Testis (tissue), 3 donors: Measurements from ENCODE around the gene PTGS1. TPM values are rescaled to one million over a fixed set of nuclear protein-coding genes. Genes with fewer than 3 reads are reported as not detected.

Source experiments
- DNase-seq: peaks from one replicate; pipeline ENCODE4 v3.0.0-alpha.2; 2019
- H3K27ac ChIP-seq, 2 donors: fragments of 200-600 bp; sonication (generic); one replicate each; pipeline ENCODE4 v1.5.1; 2019
- H3K27me3 ChIP-seq: fragments of 200-600 bp; sonication (generic); one replicate; pipeline ENCODE4 v1.5.1; 2019
- H3K36me3 ChIP-seq: fragments of 200-600 bp; sonication (generic); one replicate; pipeline ENCODE4 v1.5.1; 2017; ENCODE audit warnings: low read depth; ENCODE audit errors: missing control alignments
- H3K4me1 ChIP-seq: fragments of 200-600 bp; sonication (generic); one replicate; pipeline ENCODE4 v1.5.1; 2019
- H3K4me3 ChIP-seq, 2 donors: fragments of 200-600 bp; sonication (generic); one replicate each; pipeline ENCODE4 v1.5.1; 2017 to 2019
- H3K9me3 ChIP-seq: fragments of 200-600 bp; sonication (generic); one replicate; pipeline ENCODE4 v1.5.1; 2017
- CTCF ChIP-seq, 3 experiments: fragments of 450-650 bp in 2 of 3; fragments of 200-600 bp in 1 of 3; sonication (generic) in 1 of 3; IDR thresholded peaks; one replicate each; pipeline ENCODE4 v1.5.1; 2016 to 2019; ENCODE audit warnings: antibody characterized with exemption in 3 of 3, mild to moderate bottlenecking in 2 of 3, moderate library complexity in 1 of 3
- POLR2A ChIP-seq: fragments of 450-650 bp; IDR thresholded peaks from one replicate; pipeline ENCODE4 v1.6.1; 2017; ENCODE audit warnings: antibody characterized with exemption, mild to moderate bottlenecking, moderate library complexity
- WGBS, 2 donors: methylation state at CpG; one replicate each; pipeline ENCODE4 v1.1.5; 2018; 5-methylcytosine and 5-hydroxymethylcytosine counted together
- intact Hi-C: fragments of 100-400 bp; cut with DNase I; formaldehyde crosslinking; loops from one replicate; pipeline ENCODE4 v1.15.1; 2023; ENCODE audit warnings: low total_unique reads
- polyA plus RNA-seq: library from polyadenylated mRNA; stranded (reverse); fragments of 350-450 nt; fragmentation: Illumina TruSeq; extraction: RNeasy Lipid Tissue Mini Kit (QIAGEN cat#74804); gene quantifications from one replicate; pipeline ENCODE4 v1.2.3, GENCODE V29; 2014; ENCODE audit warnings: low read depth, low replicate concordance; ENCODE audit not compliant: insufficient read depth
- total RNA-seq, 2 donors: library from RNA; depleted of rRNA; stranded (reverse); fragments of >200 nt; gene quantifications; one replicate each; pipeline ENCODE4 v1.2.3, GENCODE V29; 2016

Gene PTGS1
- total and polyA plus RNA-seq, 3 donors from 2014 or later = 0.93 to 10.1 (median 1.1) TPM

GRCh38 chr9:122381206-122381950 lies 10.6 kb downstream of the PTGS1 start:
- WGBS, 2 donors = 96% methylated on average over 14 of the region's 14 CpGs
- Histone ChIP-seq H3K27me3 (no peaks in the 10 kb centered on the region), H3K4me1 (peaks cover 2% of the 10 kb centered on the region), H3K36me3 (no peaks in the 10 kb centered on the region), H3K9me3 (no peaks in the 10 kb centered on the region), H3K27ac (no peak overlapping the region), H3K4me3 (no peak overlapping the region)
- TF ChIP-seq CTCF (IDR thresholded peaks at IDR 0.05) (no peak), POLR2A (no peak)
- intact Hi-C loops = no loop called here
- DNase-seq = no peak

GRCh38 chr9:122382901-122383850 lies 12.4 kb downstream of the PTGS1 start:
- no peaks in the 10 kb centered on the region for H3K36me3 ChIP-seq
- no peaks in the 10 kb centered on the region for H3K4me1 ChIP-seq
- TF ChIP-seq POLR2A (no peak), CTCF (IDR thresholded peaks at IDR 0.05) (no peak)
- intact Hi-C loops = no loop called here
- DNase-seq = no peak
- 68 to 80% methylated on average over 4 to 16 of the region's 16 CpGs for WGBS, 2 donors
- H3K4me3 ChIP-seq = no peak overlapping the region
- no peaks in the 10 kb centered on the region for H3K27me3 ChIP-seq
- no peaks in the 10 kb centered on the region for H3K9me3 ChIP-seq
- H3K27ac ChIP-seq = no peak overlapping the region

- Histone ChIP-seq H3K27ac (no peak overlapping the region), H3K4me3 (no peak overlapping the region), H3K9me3 (no peaks in the 10 kb centered on the region), H3K36me3 (no peaks in the 10 kb centered on the region), H3K27me3 (no peaks in the 10 kb centered on the region), H3K4me1 (no peaks in the 10 kb centered on the region)
- TF ChIP-seq CTCF (IDR thresholded peaks at IDR 0.05) (no peak), POLR2A (no peak)
- DNase-seq = no peak
- intact Hi-C loops = no loop called here
- 80 to 83% methylated on average over 6 to 7 of the region's 7 CpGs for WGBS, 2 donors
Measured at GRCh38 chr9:122383992-122384461, 13.2 kb downstream of the PTGS1 start.

GRCh38 chr9:122386311-122386872 lies 15.6 kb downstream of the PTGS1 start:
- Histone ChIP-seq H3K27ac (no peak overlapping the region), H3K36me3 (no peaks in the 10 kb centered on the region), H3K9me3 (no peaks in the 10 kb centered on the region), H3K4me1 (no peaks in the 10 kb centered on the region), H3K27me3 (no peaks in the 10 kb centered on the region), H3K4me3 (no peak overlapping the region)
- DNase-seq = no peak
- intact Hi-C loops = no loop called here
- TF ChIP-seq POLR2A (no peak), CTCF (IDR thresholded peaks at IDR 0.05) (no peak)
- 91 to 93% methylated on average over 8 of the region's 8 CpGs for WGBS, 2 donors
